Measurements from ENCODE around the gene AZIN2. TPM values are rescaled to one million over a fixed set of nuclear protein-coding genes. Genes with fewer than 3 reads are reported as not detected.

Gene AZIN2
- total and polyA plus RNA-seq, 2 of the 8 experiments (the other 6 are each of a cell fraction or from before 2014, with no cell fraction given), result 0.22 to 0.91 TPM

DNA sequence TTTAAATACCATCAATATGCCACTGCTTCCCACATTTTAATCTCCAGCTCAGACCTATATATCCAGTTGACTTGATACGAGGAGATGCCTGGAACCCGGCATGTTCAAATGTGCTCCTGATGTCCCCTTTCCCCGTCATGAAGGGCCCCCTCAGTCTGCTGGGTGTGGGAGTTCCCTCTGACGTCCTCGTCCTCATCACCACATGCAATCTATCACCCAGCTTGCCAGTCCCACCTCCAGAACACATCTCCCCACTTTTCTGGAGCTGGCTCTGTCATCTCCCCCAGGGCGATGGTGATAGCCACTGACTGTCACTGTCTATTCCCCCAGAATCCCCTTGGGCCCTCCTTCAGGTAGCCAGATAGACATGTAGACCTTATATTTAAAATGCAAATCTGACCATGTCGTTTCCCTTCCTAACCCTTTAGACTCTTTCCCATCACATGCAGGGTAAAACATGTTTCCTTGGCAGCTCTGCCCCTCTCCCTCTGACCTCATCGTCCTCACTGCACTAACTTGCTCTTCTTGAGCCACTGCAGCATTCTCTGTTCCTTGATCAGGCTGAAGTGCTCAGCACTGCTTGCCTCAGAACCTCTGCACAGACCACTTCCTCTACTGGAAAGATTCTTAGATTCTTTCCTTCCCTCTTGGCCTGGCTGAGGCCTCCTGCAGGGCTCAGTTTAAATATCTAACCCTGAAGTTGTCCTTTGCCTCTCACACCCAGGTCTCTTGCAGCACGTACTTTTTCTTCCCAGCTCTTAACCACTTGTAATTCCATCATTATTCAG, 7.4 kb downstream of the AZIN2 start:
- 82% methylated on average over 9 of the region's 9 CpGs; no CpG with 5 or more reads in 1 of the 2 experiments for WGBS, 2 experiments (ENCODE audit: extremely low coverage in 1 of 2, insufficient coverage in 1 of 2, insufficient read length in 1 of 2, insufficient replicate concordance in 2 of 2, low coverage in 1 of 2, low lambda C conversion rate in 2 of 2, missing lambda C conversion rate in 1 of 2)
- DNase-seq (ENCODE audit: low read depth in 1 of 2, low spot score in 2 of 2), result no peak
- H4K5ac ChIP-seq (ENCODE audit: insufficient read length, low read depth, low read length), result no peak overlapping the region
- CTCF ChIA-PET (ENCODE audit: partially characterized antibody), result interaction anchor here (0.5 to 8.4 kb wide), 14 partner anchors 28 to 485 kb away, joined by 3 to 77 read pairs (median 3); no protein-coding TSS in a partner anchor
- no peak overlapping the region for H2BK12ac ChIP-seq (ENCODE audit: low read depth, low read length)
- no peak overlapping the region for H2BK120ac ChIP-seq (replicated peaks; ENCODE audit: low read depth, low read length)
- H2AFZ ChIP-seq (ENCODE audit: low read length), result no peak overlapping the region
- H3K9me3 ChIP-seq (ENCODE audit: insufficient read depth in 2 of 2, low read depth in 1 of 2, low read length in 1 of 2), result no peaks in the 10 kb centered on the region
- H3K36me3 ChIP-seq (ENCODE audit: control insufficient read depth in 2 of 4, insufficient read depth in 4 of 4, low read length in 3 of 4), result no peaks in the 10 kb centered on the region
- H3K27me3 ChIP-seq (replicated peaks in 1 of 4; ENCODE audit: control insufficient read depth in 3 of 4, extremely low read depth in 1 of 4, insufficient read depth in 3 of 4, low read length in 3 of 4), result peaks cover 0 to 21% (median 12%) of the 10 kb centered on the region in 4 experiments; a peak in 5 of 7 replicates
- H4K8ac ChIP-seq (ENCODE audit: extremely low read depth, insufficient read depth, low read length), result no peak overlapping the region
- H3K4me2 ChIP-seq (ENCODE audit: insufficient read depth in 1 of 2, low read depth in 2 of 2, low read length in 2 of 2), result no peak overlapping the region
- H3K23me2 ChIP-seq (ENCODE audit: low read depth, low read length), result no peaks in the 10 kb centered on the region
- no peak overlapping the region for H2BK5ac ChIP-seq (ENCODE audit: low read depth, low read length)
- FAIRE-seq, result no peak
- no peak overlapping the region for H4K91ac ChIP-seq (replicated peaks; ENCODE audit: insufficient read length, low read length)
- H3K79me1 ChIP-seq (ENCODE audit: low read depth, low read length), result no peaks in the 10 kb centered on the region
- no peak overlapping the region for H3K4me3 ChIP-seq (ENCODE audit: extremely low read depth in 1 of 4, insufficient read depth in 2 of 4, low read depth in 3 of 4, low read length in 4 of 4)
- no peak overlapping the region for H3K14ac ChIP-seq (ENCODE audit: insufficient read length)
- TF ChIP-seq RNF2 (IDR thresholded peaks at IDR 0.05; ENCODE audit: borderline replicate concordance, low read depth, low read length, missing control alignments, poor library complexity, severe bottlenecking), result no peak
- TF ChIP-seq CHD2 (IDR thresholded peaks at IDR 0.05; ENCODE audit: low read length), result no peak
- no peak for TF ChIP-seq ZNF274 (IDR thresholded peaks at IDR 0.05; ENCODE audit: borderline replicate concordance, extremely low read depth, low read length)
- TF ChIP-seq ASH2L (IDR thresholded peaks at IDR 0.05; ENCODE audit: low read length), result no peak
- no peak for TF ChIP-seq SP2 (IDR thresholded peaks at IDR 0.05; ENCODE audit: low read length)
- TF ChIP-seq YY1 (IDR thresholded peaks at IDR 0.05; ENCODE audit: low read depth, low read length), result no peak
- TF ChIP-seq BCL11A (IDR thresholded peaks at IDR 0.05; ENCODE audit: low read depth in 2 of 2, low read length in 2 of 2), result no peak
- TF ChIP-seq ATF2 (IDR thresholded peaks at IDR 0.05; ENCODE audit: low read length), result no peak
- TF ChIP-seq RAD21 (IDR thresholded peaks at IDR 0.05 in 1 of 2, conservative IDR thresholded peaks at IDR 0.05 in 1 of 2; ENCODE audit: low read depth in 2 of 2, low read length in 2 of 2), result no peak
- H3K4me1 ChIP-seq (replicated peaks in 1 of 4; ENCODE audit: control insufficient read depth in 3 of 4, insufficient read depth in 4 of 4, low read length in 3 of 4), result no peaks in the 10 kb centered on the region
- H3K9ac ChIP-seq (replicated peaks in 1 of 4; ENCODE audit: extremely low read depth in 1 of 4, low read depth in 3 of 4, low read length in 3 of 4), result no peak overlapping the region; a peak in 1 of 7 replicates
- no peaks in the 10 kb centered on the region for H4K20me1 ChIP-seq (replicated peaks in 1 of 2; ENCODE audit: control insufficient read depth in 1 of 2, insufficient read depth in 2 of 2, low read length in 2 of 2)
- no peaks in the 10 kb centered on the region for H3K79me2 ChIP-seq (ENCODE audit: control insufficient read depth in 1 of 2, insufficient read depth in 2 of 2, low read length in 2 of 2)
- no peak overlapping the region for H2AK5ac ChIP-seq (ENCODE audit: low read depth, low read length)
- no peak overlapping the region for H3K56ac ChIP-seq (replicated peaks; ENCODE audit: insufficient read length, low read depth, low read length)
- H3K18ac ChIP-seq (ENCODE audit: extremely low read depth, low read length), result no peak overlapping the region
- H3K27ac ChIP-seq (ENCODE audit: low read depth, low read length), result no peak overlapping the region
- POLR2A ChIA-PET (ENCODE audit: partially characterized antibody), result interaction anchor here (1.1 kb wide), 1 partner anchor 184 kb away, joined by 3 read pairs; no protein-coding TSS in a partner anchor
- no peak overlapping the region for H3K23ac ChIP-seq (ENCODE audit: insufficient read length)
- H2BK15ac ChIP-seq (ENCODE audit: low read length), result no peak overlapping the region
- H3K4ac ChIP-seq (replicated peaks; ENCODE audit: insufficient read length, low read depth, low read length), result no peak overlapping the region
- H2BK20ac ChIP-seq (ENCODE audit: low read length), result no peak overlapping the region

Data from H1 (cell line).